Ovary (tissue), 9 donors: Measurements from ENCODE around the gene MBP. TPM values are rescaled to one million over a fixed set of nuclear protein-coding genes. Genes with fewer than 3 reads are reported as not detected.

ENCODE experiments used
- DNase-seq, 5 donors: peaks; one replicate each; pipeline ENCODE4 v3.0.0-alpha.2; 2019 to 2020
- H3K27ac ChIP-seq, 2 donors: fragments of 200-600 bp; one replicate each; pipeline versions ENCODE4 v1.5.1 to v1.8.0; 2019 to 2022
- H3K27me3 ChIP-seq: fragments of 200-600 bp; one replicate; pipeline ENCODE4 v1.8.0; 2022
- H3K36me3 ChIP-seq: fragments of 200-600 bp; sonication (generic); one replicate; pipeline ENCODE4 v1.5.1; 2019
- H3K4me1 ChIP-seq: one replicate; pipeline ENCODE4 v1.8.1; 2013; ENCODE audit warnings: mild to moderate bottlenecking, moderate library complexity; ENCODE audit not compliant: insufficient read depth
- H3K4me3 ChIP-seq: fragments of 200-600 bp; sonication (generic); one replicate; pipeline ENCODE4 v1.5.1; 2017
- H3K9me3 ChIP-seq, 2 donors: fragments of 200-600 bp in 1 of 2; sonication (generic) in 1 of 2; one replicate each; pipeline versions ENCODE4 v1.5.1 to v1.8.1; 2013 to 2019; ENCODE audit warnings: mild to moderate bottlenecking in 1 of 2, moderate library complexity in 1 of 2
- EP300 ChIP-seq: sonication (generic); formaldehyde crosslinking; IDR thresholded peaks from one replicate; pipeline ENCODE4 v1.6.1; 2017; ENCODE audit warnings: antibody characterized with exemption
- POLR2A ChIP-seq: fragments of 450-650 bp; IDR thresholded peaks from one replicate; pipeline ENCODE4 v1.6.1; 2017; ENCODE audit warnings: antibody characterized with exemption, mild to moderate bottlenecking, moderate library complexity
- WGBS, 3 donors: extraction: QIAGEN DNeasy Blood & Tissue Kit in 1 of 3; methylation state at CpG; one replicate each; pipeline versions ENCODE4 v1.1.5 to v1.1.7; 2013 to 2017; 5-methylcytosine and 5-hydroxymethylcytosine counted together
- intact Hi-C, 4 donors: fragments of 100-400 bp; cut with DNase I; formaldehyde crosslinking; loops; one replicate each; pipeline versions ENCODE4 v1.11.0 to v1.15.1; 2022 to 2023
- polyA plus RNA-seq, 2 donors: library from polyadenylated mRNA; stranded (reverse); fragments of 200-250 nt in 1 of 2; fragments of 350-450 nt in 1 of 2; fragmentation: Illumina TruSeq in 1 of 2; extraction: RNeasy Lipid Tissue Mini Kit (QIAGEN cat#74804) in 1 of 2; gene quantifications; one replicate each; pipeline ENCODE4 v1.2.3, GENCODE V29; 2013 to 2014
- total RNA-seq, 7 donors: library from RNA; depleted of rRNA in 2 of 7; stranded (reverse); fragments of >200 nt in 2 of 7; fragmentation: NEBNext Ultra II Directional in 3 of 7; extraction: Animal tissue kit (Norgen Biotek cat#: 25700) in 3 of 7; gene quantifications; one replicate each; pipeline versions ENCODE4 v1.1.0 to v1.2.4, GENCODE V29; 2016 to 2023
- TF ChIP-seq, protein P1 (sequence below), 3 donors: fragments of 450-650 bp in 2 of 3; fragments of 200-600 bp in 1 of 3; IDR thresholded peaks; one replicate each; pipeline versions ENCODE4 v1.5.1 to v1.8.0; 2016 to 2022; ENCODE audit warnings: antibody characterized with exemption in 3 of 3, mild to moderate bottlenecking in 1 of 3
- donor health status: DM: no; HTN: no; CAD: no; lungs with moderate emphysema.
- donor health status: DM: no; HTN: no; CAD: no.
- donor health status: Bipolar disorder and iron deficiency.
- donor health status: DM: yes; HTN: yes; CAD: no.
- donor health status: DM: no; HTN: no; CAD: no.
- donor health status: DM: yes; HTN: yes; CAD: no.

MBP gene
- total and polyA plus RNA-seq, 9 donors, result 7.1 to 38.2 (median 23.2) TPM

DNA sequence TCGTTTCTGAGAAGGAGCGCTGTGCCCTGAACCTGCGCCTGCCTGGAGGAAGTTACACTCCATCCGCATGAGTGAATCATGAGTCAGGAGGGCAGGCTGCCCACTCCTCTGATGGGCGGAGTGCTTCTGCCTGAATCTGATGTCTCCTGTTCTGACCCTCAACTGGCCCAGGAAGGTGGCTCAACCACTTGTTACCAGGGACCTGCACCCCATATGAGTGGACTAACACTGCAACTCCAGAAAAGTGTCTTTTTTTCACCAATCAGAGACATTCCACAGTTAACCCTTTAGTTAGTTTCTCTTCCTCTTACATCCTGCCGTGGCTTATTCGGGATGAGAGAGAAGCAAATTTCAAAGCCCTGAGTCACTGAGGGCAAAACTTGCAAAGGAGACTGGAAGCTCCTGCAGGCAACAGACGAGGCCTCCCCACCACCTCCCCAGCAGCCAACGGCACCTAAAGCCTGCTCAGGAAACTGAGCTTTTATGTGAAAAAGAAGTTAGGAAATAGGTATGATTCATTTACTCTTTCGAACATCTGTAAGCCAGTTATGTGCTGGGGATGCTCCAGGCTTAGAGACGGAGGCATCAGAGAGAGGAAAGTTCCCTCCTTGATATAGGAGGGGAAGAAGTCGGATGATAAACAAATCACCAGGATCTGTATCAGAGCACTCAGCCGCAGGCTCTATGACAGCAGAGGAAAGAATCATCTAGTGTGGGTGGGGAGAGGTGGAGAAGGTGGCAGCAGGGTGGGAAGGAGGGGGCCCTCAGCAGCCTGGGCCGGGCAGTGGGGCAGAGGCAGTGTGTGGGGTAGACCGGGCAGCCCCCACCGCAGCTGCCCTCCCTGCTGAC is 30.9 kb downstream of the MBP start:
- TF ChIP-seq EP300, result no peak
- no peak for TF ChIP-seq POLR2A
- TF ChIP-seq, protein P1, sequence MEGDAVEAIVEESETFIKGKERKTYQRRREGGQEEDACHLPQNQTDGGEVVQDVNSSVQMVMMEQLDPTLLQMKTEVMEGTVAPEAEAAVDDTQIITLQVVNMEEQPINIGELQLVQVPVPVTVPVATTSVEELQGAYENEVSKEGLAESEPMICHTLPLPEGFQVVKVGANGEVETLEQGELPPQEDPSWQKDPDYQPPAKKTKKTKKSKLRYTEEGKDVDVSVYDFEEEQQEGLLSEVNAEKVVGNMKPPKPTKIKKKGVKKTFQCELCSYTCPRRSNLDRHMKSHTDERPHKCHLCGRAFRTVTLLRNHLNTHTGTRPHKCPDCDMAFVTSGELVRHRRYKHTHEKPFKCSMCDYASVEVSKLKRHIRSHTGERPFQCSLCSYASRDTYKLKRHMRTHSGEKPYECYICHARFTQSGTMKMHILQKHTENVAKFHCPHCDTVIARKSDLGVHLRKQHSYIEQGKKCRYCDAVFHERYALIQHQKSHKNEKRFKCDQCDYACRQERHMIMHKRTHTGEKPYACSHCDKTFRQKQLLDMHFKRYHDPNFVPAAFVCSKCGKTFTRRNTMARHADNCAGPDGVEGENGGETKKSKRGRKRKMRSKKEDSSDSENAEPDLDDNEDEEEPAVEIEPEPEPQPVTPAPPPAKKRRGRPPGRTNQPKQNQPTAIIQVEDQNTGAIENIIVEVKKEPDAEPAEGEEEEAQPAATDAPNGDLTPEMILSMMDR (IDR thresholded peaks at IDR 0.05), result no peak
- H3K4me1 ChIP-seq, result peaks cover 31% of the 10 kb centered on the region
- WGBS, 3 donors, result 12 to 15% (median 15%) methylated on average over 16 of the region's 16 CpGs

DNA sequence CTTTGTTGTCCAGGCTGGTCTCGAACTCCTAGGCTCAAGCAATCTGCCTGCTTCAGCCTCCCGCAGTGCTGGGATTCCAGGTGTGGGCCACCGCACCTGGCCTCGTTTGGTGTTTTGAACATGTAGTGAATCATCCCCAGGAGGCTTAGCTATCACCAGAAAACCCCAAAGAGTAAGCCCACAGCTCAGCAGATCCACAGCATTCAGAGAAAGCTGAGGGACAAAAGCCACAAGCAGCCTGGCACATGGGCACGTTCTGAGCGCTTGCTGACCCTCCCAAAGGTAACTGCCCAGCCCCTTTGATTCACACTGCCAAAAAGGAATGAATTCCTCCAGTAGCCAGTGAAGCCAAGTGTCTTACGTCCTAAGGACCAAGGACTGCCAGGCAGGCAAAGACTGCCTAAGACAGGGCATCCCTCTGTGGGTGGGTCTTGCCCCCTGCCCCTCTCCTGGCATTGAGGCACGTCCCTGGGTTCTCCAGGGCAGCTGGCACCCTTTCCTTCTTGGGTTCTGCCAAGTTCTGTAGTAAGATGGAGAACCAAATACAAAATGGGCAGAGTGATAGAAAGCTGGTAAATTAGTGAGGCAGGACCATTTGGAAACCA is 31.7 kb downstream of the MBP start:
- Histone ChIP-seq H3K27ac (peak overlapping the region; percentile 69 to 82), H3K4me1 (peaks cover 30% of the 10 kb centered on the region), H3K27me3 (no peaks in the 10 kb centered on the region), H3K36me3 (no peaks in the 10 kb centered on the region), H3K4me3 (no peak overlapping the region), H3K9me3 (no peaks in the 10 kb centered on the region)
- intact Hi-C loops, result loop anchor here in 1 of 4 donors (10.0 kb wide), 2 partner anchors 86 to 276 kb away; partner anchors contain the start of gene ZNF236
- no peak for DNase-seq
- TF ChIP-seq, protein P1 (IDR thresholded peaks at IDR 0.05), result no peak
- no peak for TF ChIP-seq EP300
- TF ChIP-seq POLR2A, result no peak
- 61 to 69% (median 64%) methylated on average over 8 of the region's 8 CpGs for WGBS, 3 donors

More for the DNA sequence above, 30.9 kb downstream of the MBP start:
- Histone ChIP-seq H3K36me3 (no peaks in the 10 kb centered on the region), H3K9me3 (no peaks in the 10 kb centered on the region), H3K4me3 (no peak overlapping the region), H3K27me3 (no peaks in the 10 kb centered on the region), H3K27ac (peak overlapping the region; percentile 82 to 84)
- intact Hi-C loops, result loop anchor here in 1 of 4 donors (10.0 kb wide), 2 partner anchors 87 to 277 kb away; partner anchors contain the start of gene ZNF236
- peak; percentile 80 to 88 (median 81) for DNase-seq

DNA sequence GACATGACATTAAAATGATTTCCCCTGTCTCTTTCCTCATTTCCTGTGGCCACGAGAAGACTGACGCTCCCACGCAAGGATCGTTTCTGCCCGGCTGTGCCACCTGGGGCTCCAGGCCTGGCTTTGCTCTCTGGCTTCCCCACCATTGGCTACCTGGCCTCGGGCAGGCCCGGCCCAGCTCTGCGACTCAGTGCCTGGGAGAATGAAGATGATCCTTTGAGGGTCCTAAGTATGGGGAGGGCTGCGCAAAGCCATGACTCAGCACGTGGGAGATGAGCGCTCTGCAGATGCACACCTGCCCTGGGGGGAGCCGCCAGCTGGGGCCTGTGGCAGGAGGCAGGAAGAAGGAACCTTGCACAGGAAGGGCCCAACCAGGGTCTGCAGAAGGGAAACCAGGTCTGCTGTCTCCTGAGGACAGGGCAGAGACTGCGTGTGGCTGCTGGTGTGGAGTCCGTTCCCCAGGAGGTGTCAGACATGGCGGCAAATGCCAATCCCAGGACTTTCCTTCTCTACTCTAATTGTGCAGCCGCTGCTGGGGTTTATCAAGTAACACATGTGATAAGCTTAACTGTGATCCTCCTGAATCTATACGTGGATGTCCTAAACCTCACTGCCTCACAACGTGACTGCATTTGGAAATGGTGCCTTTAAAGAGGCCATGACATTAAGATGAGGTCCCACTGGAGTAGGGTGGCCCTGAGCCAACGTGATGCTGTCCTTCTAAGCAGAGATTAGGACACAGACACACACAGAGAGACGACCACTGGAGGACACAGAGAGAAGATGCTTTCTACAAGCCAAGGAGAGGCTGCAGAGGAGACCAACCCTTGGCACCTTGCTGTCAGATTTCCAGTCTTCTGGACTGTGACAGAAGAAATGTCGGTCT is 32.9 kb downstream of the MBP start:
- H3K27me3 ChIP-seq, result no peaks in the 10 kb centered on the region
- DNase-seq, result no peak
- peaks cover 30% of the 10 kb centered on the region for H3K4me1 ChIP-seq
- intact Hi-C loops, result loop anchor here in 1 of 4 donors (5.0 to 10.0 kb wide), 3 partner anchors 33 to 275 kb away; partner anchors contain the start of genes MBP and ZNF236
- TF ChIP-seq, protein P1 (IDR thresholded peaks at IDR 0.05), result no peak
- 87 to 88% (median 87%) methylated on average over 21 of the region's 21 CpGs for whole genome bisulfite sequencing, 3 donors
- H3K9me3 ChIP-seq, result no peaks in the 10 kb centered on the region
- no peak overlapping the region for H3K27ac ChIP-seq
- no peak overlapping the region for H3K4me3 ChIP-seq
- no peaks in the 10 kb centered on the region for H3K36me3 ChIP-seq
